Activated T-helper 9 cell treated with anti-CD3 and anti-CD28 coated beads, Interleukin-2, amount 50 U/mL, for 16 hours (primary cell): Measurements from ENCODE around the gene CBARP.

ENCODE experiments used
- DNase-seq: peaks from one replicate; pipeline ENCODE4 v3.0.0-alpha.2; 2020; ENCODE audit warnings: low read depth

Gene CBARP

DNA sequence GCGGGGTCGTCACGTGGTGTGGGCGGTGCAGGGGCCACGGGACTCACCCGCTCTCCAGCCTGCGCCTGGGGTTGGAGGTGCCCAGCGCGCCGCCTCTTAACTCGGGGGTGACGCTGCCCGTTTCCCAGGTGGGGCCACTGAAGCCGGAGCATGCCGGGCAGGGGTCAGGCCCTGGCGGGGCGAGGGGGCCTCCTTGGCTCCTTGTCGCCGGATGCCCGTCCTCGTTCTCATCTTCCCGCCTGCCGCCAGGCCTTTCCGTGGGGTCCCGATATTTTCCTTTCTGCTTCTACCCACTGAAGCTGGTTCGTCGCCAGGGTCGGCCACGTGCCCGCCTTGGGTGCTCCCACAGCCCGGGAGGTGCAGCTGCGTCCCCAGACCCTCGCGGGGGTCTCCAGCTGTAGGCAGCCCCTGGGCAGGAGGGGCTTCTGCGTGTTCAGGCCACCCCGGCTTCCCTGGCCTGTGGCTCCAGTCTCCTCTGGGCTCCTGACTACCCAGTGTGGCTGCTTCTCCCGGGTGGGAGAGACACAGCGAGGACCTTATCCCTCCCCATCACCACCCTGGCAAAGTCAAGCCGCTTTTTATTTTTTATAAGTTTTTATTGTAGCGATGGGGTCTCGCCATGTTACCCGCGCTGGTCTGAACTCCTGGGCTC lies 38.3 kb upstream of the CBARP start:
- no peak for DNase-seq

GRCh38 chr19:1275260-1275975 lies 37.6 kb upstream of the CBARP start, which contains the start of gene FAM174C:
FAM174C (plus strand) TSS chr19:1275530; CDS start chr19:1275550, 20 bp downstream.
- peak; percentile 94 for DNase-seq

GRCh38 chr19:1274852-1275259 lies 37.1 kb upstream of the CBARP start:
- DNase-seq: no peak

GRCh38 chr19:1274081-1274851 lies 36.5 kb upstream of the CBARP start:
- DNase-seq: no peak

- DNase-seq: no peak
These were observed 35.6 kb upstream of the CBARP start for GRCh38 chr19:1273263-1274041.

DNA sequence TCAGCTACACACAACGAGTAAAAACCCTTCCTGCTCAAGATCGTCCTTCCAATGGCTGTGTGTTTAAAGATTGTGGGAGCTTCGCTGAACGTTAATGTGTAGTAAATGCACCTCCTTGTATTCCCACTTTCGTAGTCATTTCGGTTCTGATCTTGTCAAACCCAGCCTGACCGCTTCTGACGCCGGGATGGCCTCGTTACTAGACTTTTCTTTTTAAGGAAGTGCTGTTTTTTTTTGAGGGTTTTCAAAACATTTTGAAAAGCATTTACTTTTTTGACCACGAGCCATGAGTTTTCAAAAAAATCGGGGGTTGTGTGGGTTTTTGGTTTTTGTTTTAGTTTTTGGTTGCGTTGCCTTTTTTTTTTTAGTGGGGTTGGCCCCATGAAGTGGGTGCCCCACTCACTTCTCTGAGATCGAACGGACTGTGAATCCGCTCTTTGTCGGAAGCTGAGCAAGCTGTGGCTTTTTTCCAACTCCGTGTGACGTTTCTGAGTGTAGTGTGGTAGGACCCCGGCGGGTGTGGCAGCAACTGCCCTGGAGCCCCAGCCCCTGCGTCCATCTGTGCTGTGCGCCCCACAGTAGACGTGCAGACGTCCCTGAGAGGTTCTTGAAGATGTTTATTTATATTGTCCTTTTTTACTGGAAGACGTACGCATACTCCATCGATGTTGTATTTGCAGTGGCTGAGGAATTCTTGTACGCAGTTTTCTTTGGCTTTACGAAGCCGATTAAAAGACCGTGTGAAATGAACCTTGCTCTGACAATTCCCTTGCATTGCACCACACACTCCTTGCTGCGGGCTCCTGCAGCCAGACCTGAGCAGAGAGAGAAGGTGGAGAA lies 34.8 kb upstream of the CBARP start:
- no peak for DNase-seq

GRCh38 chr19:1271528-1272422 lies 34.0 kb upstream of the CBARP start:
- no peak for DNase-seq

- DNase-seq: no peak
These were observed 33.2 kb upstream of the CBARP start for GRCh38 chr19:1270854-1271527.

GRCh38 chr19:1270213-1270853 lies 32.5 kb upstream of the CBARP start:
- DNase-seq: no peak

DNA sequence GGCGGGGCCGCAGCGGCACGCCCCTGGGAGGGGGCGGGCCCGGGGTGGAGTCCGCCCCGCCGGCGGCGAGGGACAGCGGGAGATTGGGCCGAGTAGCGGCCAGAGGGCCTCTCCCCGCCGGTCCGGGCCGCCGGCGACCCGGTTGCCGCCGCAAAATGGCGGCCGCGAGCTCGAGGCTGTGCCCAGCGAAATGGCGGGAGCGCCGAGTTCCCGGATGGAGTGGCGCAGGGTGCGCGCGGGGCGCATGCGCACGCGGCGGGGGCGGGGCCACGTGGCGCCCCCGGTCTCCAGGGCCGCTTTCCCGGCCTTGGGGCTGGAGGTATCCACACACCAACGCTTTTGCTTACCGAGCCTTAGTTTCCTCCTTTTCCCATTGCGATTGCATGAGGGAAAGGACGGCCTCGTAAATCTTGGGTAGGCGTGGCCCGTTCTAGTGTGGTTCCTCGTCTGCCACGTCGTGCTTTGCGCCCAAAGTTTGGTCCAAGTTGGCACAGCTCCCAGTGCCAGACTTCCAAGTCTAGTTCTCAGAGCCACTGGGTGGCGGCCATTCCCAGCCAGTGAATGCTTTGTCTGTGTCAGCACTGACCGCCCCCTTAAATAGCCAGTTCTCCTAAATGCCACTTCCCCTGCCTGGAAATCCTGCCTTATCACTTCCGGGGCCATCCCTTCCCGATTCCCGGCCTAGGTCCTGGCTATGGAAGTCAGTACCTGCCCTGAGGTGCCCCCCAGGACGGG lies 31.8 kb upstream of the CBARP start:
- peak; percentile 79 for DNase-seq

GRCh38 chr19:1269065-1269477 lies 31.3 kb upstream of the CBARP start, which contains the start of gene CIRBP:
CIRBP (plus strand) TSS chr19:1269332; CDS start chr19:1270934, 1,602 bp downstream.
- DNase-seq: peak; percentile 99

DNA sequence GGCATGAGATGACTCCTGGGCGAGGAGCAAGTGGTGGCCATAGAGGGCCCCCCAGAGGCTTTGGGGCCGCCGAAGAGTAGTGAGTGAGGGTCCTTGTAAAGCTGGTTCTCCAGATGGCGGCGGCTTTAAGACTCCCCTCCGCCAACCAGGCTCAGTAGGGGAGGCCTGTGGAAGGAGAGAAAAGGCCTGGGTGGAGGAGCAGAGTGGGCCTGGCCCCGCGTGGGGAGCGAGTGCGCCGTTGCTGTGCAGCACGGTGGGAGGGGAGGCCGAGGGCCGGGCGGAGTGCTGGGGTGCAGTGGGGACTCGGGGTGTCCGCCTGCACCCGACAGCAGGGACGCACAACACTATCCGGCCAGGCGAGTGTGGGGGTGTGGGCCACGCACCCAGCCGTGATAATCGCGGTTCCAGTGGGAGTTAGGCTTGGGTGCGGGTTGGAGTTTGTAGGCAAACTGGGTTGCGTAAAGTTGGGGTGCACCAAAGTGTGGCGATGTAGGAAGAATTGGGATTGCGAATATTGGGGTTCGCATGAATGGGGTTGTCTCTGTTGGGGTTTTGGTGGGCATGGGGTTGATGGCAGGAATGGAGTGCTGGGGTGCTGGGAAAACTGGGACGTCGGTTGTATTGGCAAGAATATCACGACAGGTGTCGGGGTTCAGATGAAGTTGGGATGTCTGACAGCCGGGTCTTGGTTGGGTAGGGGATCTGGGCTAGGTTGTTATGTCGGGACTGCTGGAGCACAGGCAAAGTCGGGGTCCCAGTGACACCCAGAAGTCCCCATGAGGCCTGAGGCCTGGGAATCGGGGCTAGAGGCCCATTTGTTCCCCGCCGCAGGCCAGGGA lies 30.6 kb upstream of the CBARP start:
- DNase-seq: no peak

GRCh38 chr19:1267477-1268225 lies 29.8 kb upstream of the CBARP start:
- no peak for DNase-seq

DNA sequence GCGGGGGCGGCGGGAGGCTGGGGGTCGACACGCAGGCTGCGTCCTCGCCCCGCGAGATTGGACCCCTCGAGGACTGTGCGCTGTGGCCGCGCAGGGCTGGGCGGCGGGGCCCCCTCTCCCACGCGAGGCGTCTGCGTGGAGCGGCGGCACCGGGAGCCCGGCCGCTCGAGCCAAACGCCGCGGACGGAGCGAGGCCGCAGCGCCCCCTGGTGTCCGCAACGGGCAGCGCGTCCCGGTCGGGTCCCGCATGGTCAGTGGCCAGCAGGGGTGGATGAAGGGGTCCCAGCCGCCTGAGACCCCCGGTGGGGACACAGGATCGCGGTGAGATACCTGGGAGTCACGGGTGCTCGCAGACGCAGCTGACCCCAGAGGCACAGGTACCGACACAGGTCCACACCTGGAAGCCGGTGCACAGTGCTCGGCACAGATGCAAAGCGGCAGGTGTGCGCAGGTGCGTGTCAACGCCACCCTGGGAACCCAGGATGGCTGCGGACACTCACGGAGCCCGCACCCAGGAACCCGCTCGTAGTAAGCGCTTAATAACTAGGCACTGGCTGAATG lies 29.2 kb upstream of the CBARP start:
- DNase-seq: peak; percentile 65

DNA sequence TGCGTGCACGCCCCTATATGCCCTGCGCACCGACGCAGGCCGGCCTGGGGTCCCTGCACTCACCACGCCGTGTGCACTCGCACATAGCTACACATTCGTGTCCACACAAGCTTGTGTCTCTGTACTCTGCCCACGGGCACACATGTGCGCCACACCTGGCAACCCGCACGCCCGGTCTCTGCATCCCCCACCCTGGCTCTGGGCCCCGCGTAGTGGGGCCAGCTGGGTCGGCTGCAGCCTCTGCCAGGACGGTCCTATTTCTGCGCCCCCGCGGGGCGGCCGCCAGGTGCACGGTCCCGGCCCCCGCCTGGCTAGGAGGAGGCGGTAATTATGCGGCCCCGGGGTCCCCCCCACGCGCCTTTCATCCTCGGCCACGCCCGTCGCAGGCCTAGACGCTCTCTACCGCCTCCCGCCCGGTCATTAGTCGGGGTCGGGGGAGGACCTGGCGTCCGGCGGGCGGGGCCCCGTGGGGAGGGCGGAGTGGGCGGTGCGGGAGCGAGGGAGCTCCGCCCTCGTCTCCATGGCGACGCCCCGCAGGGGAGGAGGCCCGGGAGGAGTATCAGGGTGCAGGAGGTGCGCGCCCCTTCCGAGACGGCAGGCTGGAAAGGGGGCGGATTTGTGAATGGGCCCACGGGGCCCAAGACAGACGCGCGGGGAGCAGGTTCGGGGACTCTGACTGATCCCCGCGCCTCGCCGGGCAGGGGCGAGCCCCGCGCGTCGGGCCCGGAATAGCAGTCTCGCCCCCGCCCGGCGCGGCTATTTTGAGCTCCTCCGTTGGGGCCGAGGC lies 28.5 kb upstream of the CBARP start:
- peak; percentile 79 for DNase-seq
